DOHH2 (cell line): ENCODE results near the gene CRABP1.

ENCODE experiments used
- H3F3A ChIP-seq: fragments of 200-600 bp; sonication (generic), shearing (Covaris generic); 2 replicates; pipeline ENCODE4 v1.6.0; 2016; ENCODE audit warnings: antibody characterized with exemption, mild to moderate bottlenecking; ENCODE audit not compliant: control insufficient read depth, insufficient read depth
- H3K27ac ChIP-seq: fragments of 200-600 bp; sonication (generic); 2 replicates; pipeline ENCODE4 v1.5.1; 2014; ENCODE audit warnings: low read depth, mild to moderate bottlenecking, low read length, moderate library complexity
- H3K27me3 ChIP-seq: fragments of 200-600 bp; sonication (generic); 2 replicates; pipeline ENCODE4 v1.6.1; 2014; ENCODE audit warnings: mild to moderate bottlenecking, low read length, mixed read lengths; ENCODE audit not compliant: control insufficient read depth
- H3K36me3 ChIP-seq: fragments of 200-600 bp; sonication (generic); 2 replicates; pipeline ENCODE4 v1.6.1; 2014; ENCODE audit warnings: mild to moderate bottlenecking, low read length, moderate library complexity, mixed read lengths; ENCODE audit not compliant: control insufficient read depth
- H3K4me1 ChIP-seq: fragments of 200-600 bp; sonication (generic); 2 replicates; pipeline ENCODE4 v1.6.1; 2014; ENCODE audit warnings: mild to moderate bottlenecking, low read length, mixed read lengths; ENCODE audit not compliant: control insufficient read depth
- H3K4me2 ChIP-seq: fragments of 200-600 bp; sonication (generic); 2 replicates; pipeline ENCODE4 v1.6.0; 2014; ENCODE audit warnings: mild to moderate bottlenecking, low read length, moderate library complexity
- H3K4me3 ChIP-seq: fragments of 200-600 bp; sonication (generic); 2 replicates; pipeline ENCODE4 v1.5.1; 2014; ENCODE audit warnings: mild to moderate bottlenecking, low read length, mixed read lengths
- H3K79me2 ChIP-seq: fragments of 200-600 bp; sonication (generic); 2 replicates; pipeline ENCODE4 v1.6.1; 2014; ENCODE audit warnings: mild to moderate bottlenecking, low read length, mixed read lengths; ENCODE audit not compliant: control insufficient read depth
- H3K9me2 ChIP-seq: fragments of 200-600 bp; sonication (generic); replicated peaks from 2 replicates; pipeline ENCODE4 v1.6.1; 2014; ENCODE audit warnings: mild to moderate bottlenecking, low read length, mixed read lengths; ENCODE audit not compliant: control insufficient read depth
- H3K9me3 ChIP-seq: fragments of 200-600 bp; sonication (generic); 2 replicates; pipeline ENCODE4 v1.6.1; 2014; ENCODE audit warnings: antibody characterized with exemption, low read length, mixed read lengths; ENCODE audit not compliant: control insufficient read depth, insufficient read depth
- H4K20me1 ChIP-seq: fragments of 200-600 bp; sonication (generic); 2 replicates; pipeline ENCODE4 v1.6.0; 2014; ENCODE audit warnings: low read depth, mild to moderate bottlenecking, antibody characterized with exemption, low read length, moderate library complexity; ENCODE audit not compliant: control insufficient read depth, insufficient read depth
- EZH2phosphoT487 ChIP-seq: fragments of 200-600 bp; sonication (generic); IDR thresholded peaks from 2 replicates; pipeline ENCODE4 v1.6.1; 2017; ENCODE audit warnings: borderline replicate concordance, mild to moderate bottlenecking, antibody characterized with exemption, low read length, moderate library complexity, mixed read lengths
- TF ChIP-seq, protein P1 (sequence below): fragments of 200-600 bp; sonication (generic); IDR thresholded peaks from one replicate; pipeline ENCODE4 v1.5.1; 2014; ENCODE audit warnings: antibody characterized with exemption, mild to moderate bottlenecking, low read depth, low read length; ENCODE audit not compliant: poor library complexity, severe bottlenecking

The CRABP1 gene

DNA sequence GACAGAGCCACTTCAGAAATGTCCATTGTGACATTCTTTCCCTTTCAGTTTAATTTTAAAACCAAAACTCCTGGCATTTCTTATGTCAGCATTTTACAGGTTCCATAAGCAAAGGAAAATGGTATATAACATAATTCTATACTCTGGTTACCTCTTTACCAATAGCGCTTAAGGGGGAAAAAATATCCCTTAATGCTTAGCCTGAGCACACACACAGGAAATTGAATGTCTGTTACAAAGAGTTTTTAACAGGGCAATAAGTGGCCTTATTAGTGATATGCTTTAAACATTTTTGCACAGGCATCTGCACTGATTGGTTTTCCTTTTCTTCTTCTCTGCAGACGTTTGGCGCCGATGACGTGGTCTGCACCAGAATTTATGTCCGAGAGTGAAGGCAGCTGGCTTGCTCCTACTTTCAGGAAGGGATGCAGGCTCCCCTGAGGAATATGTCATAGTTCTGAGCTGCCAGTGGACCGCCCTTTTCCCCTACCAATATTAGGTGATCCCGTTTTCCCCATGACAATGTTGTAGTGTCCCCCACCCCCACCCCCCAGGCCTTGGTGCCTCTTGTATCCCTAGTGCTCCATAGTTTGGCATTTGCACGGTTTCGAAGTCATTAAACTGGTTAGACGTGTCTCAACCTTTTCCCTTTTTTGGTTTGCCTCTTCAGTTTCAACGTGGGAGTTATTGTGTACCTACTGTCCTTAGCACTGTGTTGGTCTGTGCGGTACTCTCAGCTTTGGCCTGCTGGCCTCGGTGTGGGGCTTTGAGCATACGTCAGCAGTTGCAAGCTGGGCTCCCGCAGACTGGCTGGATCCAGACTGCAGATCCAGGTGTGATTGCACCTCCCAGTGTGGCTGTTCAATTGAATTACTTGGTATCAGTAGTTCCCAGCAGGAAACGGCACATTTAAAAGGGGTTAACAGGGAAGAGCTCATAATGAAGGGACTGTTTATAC, 7.7 kb downstream of the CRABP1 start:
- H3K4me1 ChIP-seq = no peaks in the 10 kb centered on the region
- no peaks in the 10 kb centered on the region for H3K79me2 ChIP-seq
- peaks cover 11% of the 10 kb centered on the region for H3K27me3 ChIP-seq
- H4K20me1 ChIP-seq = no peaks in the 10 kb centered on the region
- no peaks in the 10 kb centered on the region for H3F3A ChIP-seq
- H3K4me2 ChIP-seq = no peak overlapping the region
- H3K4me3 ChIP-seq = no peak overlapping the region
- H3K27ac ChIP-seq = no peak overlapping the region
- H3K36me3 ChIP-seq = no peaks in the 10 kb centered on the region
- TF ChIP-seq EZH2phosphoT487 = no peak
- TF ChIP-seq, protein P1, sequence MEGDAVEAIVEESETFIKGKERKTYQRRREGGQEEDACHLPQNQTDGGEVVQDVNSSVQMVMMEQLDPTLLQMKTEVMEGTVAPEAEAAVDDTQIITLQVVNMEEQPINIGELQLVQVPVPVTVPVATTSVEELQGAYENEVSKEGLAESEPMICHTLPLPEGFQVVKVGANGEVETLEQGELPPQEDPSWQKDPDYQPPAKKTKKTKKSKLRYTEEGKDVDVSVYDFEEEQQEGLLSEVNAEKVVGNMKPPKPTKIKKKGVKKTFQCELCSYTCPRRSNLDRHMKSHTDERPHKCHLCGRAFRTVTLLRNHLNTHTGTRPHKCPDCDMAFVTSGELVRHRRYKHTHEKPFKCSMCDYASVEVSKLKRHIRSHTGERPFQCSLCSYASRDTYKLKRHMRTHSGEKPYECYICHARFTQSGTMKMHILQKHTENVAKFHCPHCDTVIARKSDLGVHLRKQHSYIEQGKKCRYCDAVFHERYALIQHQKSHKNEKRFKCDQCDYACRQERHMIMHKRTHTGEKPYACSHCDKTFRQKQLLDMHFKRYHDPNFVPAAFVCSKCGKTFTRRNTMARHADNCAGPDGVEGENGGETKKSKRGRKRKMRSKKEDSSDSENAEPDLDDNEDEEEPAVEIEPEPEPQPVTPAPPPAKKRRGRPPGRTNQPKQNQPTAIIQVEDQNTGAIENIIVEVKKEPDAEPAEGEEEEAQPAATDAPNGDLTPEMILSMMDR = no peak
- no peaks in the 10 kb centered on the region for H3K9me3 ChIP-seq
- no peaks in the 10 kb centered on the region for H3K9me2 ChIP-seq

DNA sequence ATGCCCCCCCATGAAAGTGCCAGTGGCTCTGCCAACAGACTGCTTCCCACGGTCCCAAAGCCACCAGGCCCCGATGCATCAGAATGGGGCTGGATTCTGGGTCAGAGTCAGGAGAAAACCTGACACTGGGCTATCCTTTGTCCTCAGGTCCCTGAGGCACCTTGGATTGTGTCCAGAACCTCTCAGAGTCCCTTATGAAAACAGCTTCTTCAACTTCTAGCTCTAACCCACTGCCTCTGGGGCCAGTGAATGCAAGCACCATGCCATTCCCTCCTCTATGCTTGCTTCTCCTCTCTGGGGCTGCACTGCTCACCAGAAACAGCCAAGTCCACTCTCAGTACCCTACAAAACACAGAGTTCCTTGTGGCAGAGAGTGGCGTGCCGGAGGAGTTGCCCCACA, 9.9 kb downstream of the CRABP1 start:
- H4K20me1 ChIP-seq = no peaks in the 10 kb centered on the region
- no peak for TF ChIP-seq EZH2phosphoT487
- TF ChIP-seq, protein P1 = no peak
- H3K9me2 ChIP-seq = no peaks in the 10 kb centered on the region

DNA sequence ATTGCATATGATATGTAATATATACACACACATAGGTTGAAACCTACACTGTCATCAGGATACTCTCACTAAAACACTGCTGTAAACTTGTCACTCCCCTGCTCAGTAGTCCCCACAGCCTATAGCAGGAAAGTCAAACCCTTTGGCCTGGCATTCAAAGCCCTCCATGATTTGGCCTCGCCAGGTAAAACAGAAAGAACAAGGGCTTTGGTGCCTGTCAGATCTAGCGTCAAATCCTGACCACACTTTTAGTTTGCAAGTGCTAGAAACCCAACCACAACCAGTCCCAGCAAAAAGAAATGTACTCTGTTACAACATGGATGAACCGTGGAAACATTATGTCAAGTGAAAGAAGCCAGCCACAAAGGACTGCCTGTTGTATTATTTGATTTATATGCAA, 11.4 kb downstream of the CRABP1 start:
- Histone ChIP-seq H3K79me2 (no peaks in the 10 kb centered on the region), H3K36me3 (no peaks in the 10 kb centered on the region), H3K27me3 (no peaks in the 10 kb centered on the region), H3K4me3 (no peak overlapping the region), H3K9me2 (no peaks in the 10 kb centered on the region), H3F3A (no peaks in the 10 kb centered on the region), H3K4me2 (no peak overlapping the region), H3K4me1 (no peaks in the 10 kb centered on the region), H3K27ac (no peak overlapping the region), H3K9me3 (no peaks in the 10 kb centered on the region), H4K20me1 (no peaks in the 10 kb centered on the region)
- TF ChIP-seq, protein P1 = no peak
- TF ChIP-seq EZH2phosphoT487 = no peak

More for the DNA sequence above, 9.9 kb downstream of the CRABP1 start:
- H3K27me3 ChIP-seq = peaks cover 4% of the 10 kb centered on the region
- H3K79me2 ChIP-seq = no peaks in the 10 kb centered on the region
- H3K4me2 ChIP-seq = no peak overlapping the region
- H3K4me1 ChIP-seq = no peaks in the 10 kb centered on the region
- no peak overlapping the region for H3K27ac ChIP-seq
- H3K36me3 ChIP-seq = no peaks in the 10 kb centered on the region
- no peak overlapping the region for H3K4me3 ChIP-seq
- H3K9me3 ChIP-seq = no peaks in the 10 kb centered on the region
- H3F3A ChIP-seq = no peaks in the 10 kb centered on the region
